NOMO-1 (cell line): ENCODE results near the gene BCL2.
"Not testable (repeated sequence)": the region's sequence is repeated elsewhere in the genome, so short reads cannot be mapped to it uniquely, and the experiment has no call there.

ENCODE experiments used
- DNase-seq, 2 experiments: peaks; one replicate each; lab custom pipeline; 2025; ENCODE audit not compliant: unreplicated experiment in 2 of 2; lab: John Stamatoyannopoulos, UW

BCL2 gene

GRCh38 chr18:63238693-63239075 is 80.9 kb downstream of the BCL2 start:
- DNase-seq = no peak

- peak in 1 of 2 experiments; percentile 5 for DNase-seq
These were observed 81.5 kb downstream of the BCL2 start for GRCh38 chr18:63237881-63238692.

- no peak for DNase-seq
These were observed 82.4 kb downstream of the BCL2 start for GRCh38 chr18:63236921-63237846.

- peak; percentile 86 to 97 for DNase-seq
These were observed 83.2 kb downstream of the BCL2 start for GRCh38 chr18:63236406-63236805.

- DNase-seq = not testable (repeated sequence)
These were observed 83.6 kb downstream of the BCL2 start for GRCh38 chr18:63235920-63236319.

GRCh38 chr18:63234841-63235240 is 84.7 kb downstream of the BCL2 start:
- no peak for DNase-seq

- DNase-seq = no peak
These were observed 85.1 kb downstream of the BCL2 start for GRCh38 chr18:63234432-63234831.

GRCh38 chr18:63233334-63233733 is 86.2 kb downstream of the BCL2 start:
- no peak for DNase-seq

GRCh38 chr18:63232826-63233225 is 86.7 kb downstream of the BCL2 start:
- DNase-seq = no peak

- no peak for DNase-seq
These were observed 89.6 kb downstream of the BCL2 start for GRCh38 chr18:63229971-63230370.

- no peak for DNase-seq
These were observed 94.1 kb downstream of the BCL2 start for GRCh38 chr18:63225434-63225833.

GRCh38 chr18:63224630-63225029 is 94.9 kb downstream of the BCL2 start:
- DNase-seq = peak in 1 of 2 experiments; percentile 6

GRCh38 chr18:63223837-63224236 is 95.7 kb downstream of the BCL2 start:
- peak in 1 of 2 experiments; percentile 54 for DNase-seq

- DNase-seq = no peak
These were observed 98.7 kb downstream of the BCL2 start for GRCh38 chr18:63220903-63221302.

GRCh38 chr18:63218472-63218871 is 101.1 kb downstream of the BCL2 start:
- no peak for DNase-seq

- no peak for DNase-seq
These were observed 102.9 kb downstream of the BCL2 start for GRCh38 chr18:63216516-63217311.

GRCh38 chr18:63213936-63214671 is 105.5 kb downstream of the BCL2 start:
- no peak for DNase-seq

- peak in 1 of 2 experiments; percentile 16 for DNase-seq
These were observed 106.2 kb downstream of the BCL2 start for GRCh38 chr18:63213331-63213900.

GRCh38 chr18:63210521-63210920 is 109.0 kb downstream of the BCL2 start:
- DNase-seq = no peak

GRCh38 chr18:63208676-63209075 is 110.9 kb downstream of the BCL2 start:
- DNase-seq = no peak
